Measurements from ENCODE around the gene MARCKS. TPM values are rescaled to one million over a fixed set of nuclear protein-coding genes. Genes with fewer than 3 reads are reported as not detected.

MARCKS gene
- total and polyA plus RNA-seq, 2 of the 13 experiments (the other 11 are each of a cell fraction or from before 2014, with no cell fraction given) = 30.5 to 39.5 TPM

GRCh38 chr6:113858480-113859348 is 1.6 kb downstream of the MARCKS start (continued):
- no peak for TF ChIP-seq SYNCRIP (IDR thresholded peaks at IDR 0.05; ENCODE audit: insufficient read depth, low read depth, low read length)
- no peak for TF ChIP-seq FOXP1 (IDR thresholded peaks at IDR 0.05)
- TF ChIP-seq FOXP1 (CRISPR knock-in tag; IDR thresholded peaks at IDR 0.05) = no peak
- TF ChIP-seq ZNF841 (CRISPR knock-in tag; IDR thresholded peaks at IDR 0.05; ENCODE audit: borderline replicate concordance) = no peak
- no peak for TF ChIP-seq HOXD1 (CRISPR knock-in tag; IDR thresholded peaks at IDR 0.05)
- TF ChIP-seq ZNF138 (CRISPR knock-in tag; IDR thresholded peaks at IDR 0.05; ENCODE audit: low read depth) = no peak
- TF ChIP-seq RBFOX2 (IDR thresholded peaks at IDR 0.05; ENCODE audit: low read depth, low read length) = peak; percentile 92
- peak; percentile 61; the same call in 1 of the 2 replicates for TF ChIP-seq MAZ (IDR thresholded peaks at IDR 0.05; ENCODE audit: borderline replicate concordance, low read depth, low read length)
- no peak; the same call in none of the 2 replicates for TF ChIP-seq MAZ (CRISPR knock-in tag; IDR thresholded peaks at IDR 0.05; ENCODE audit: low read depth)
- no peak; the same call in 1 of the 2 replicates for TF ChIP-seq ZNF552 (CRISPR knock-in tag; IDR thresholded peaks at IDR 0.05; ENCODE audit: borderline replicate concordance)
- no peak; the same call in 1 of the 2 replicates for TF ChIP-seq ZNF354B (CRISPR knock-in tag; IDR thresholded peaks at IDR 0.05)
- TF ChIP-seq CAMTA2 (CRISPR knock-in tag; IDR thresholded peaks at IDR 0.05; ENCODE audit: borderline replicate concordance) = no peak
- TF ChIP-seq SALL1 (CRISPR knock-in tag; IDR thresholded peaks at IDR 0.05) = peak; percentile 88
- TF ChIP-seq ATF7-NPFF (CRISPR knock-in tag; IDR thresholded peaks at IDR 0.05; ENCODE audit: low read depth) = peak; percentile 74; the same call in 1 of the 2 replicates
- TF ChIP-seq TBX3 (IDR thresholded peaks at IDR 0.05; ENCODE audit: borderline replicate concordance) = no peak
- TF ChIP-seq CREM (IDR thresholded peaks at IDR 0.05) = peak; percentile 26; the same call in 1 of the 2 replicates
- TF ChIP-seq CREM (CRISPR knock-in tag; IDR thresholded peaks at IDR 0.05) = no peak
- TF ChIP-seq XBP1 (CRISPR knock-in tag; IDR thresholded peaks at IDR 0.05) = no peak; the same call in 1 of the 2 replicates
- no peak; the same call in 1 of the 2 replicates for TF ChIP-seq SMC3 (IDR thresholded peaks at IDR 0.05; ENCODE audit: low read length)
- peak; percentile 75; the same call in 1 of the 2 replicates for TF ChIP-seq ZNF574 (CRISPR knock-in tag; IDR thresholded peaks at IDR 0.05)
- TF ChIP-seq CREB3 (CRISPR knock-in tag; IDR thresholded peaks at IDR 0.05) = 0 out of 2 replicates have a peak, but pooled peaks have one; percentile 65
- no peak for TF ChIP-seq ESRRA (CRISPR knock-in tag; IDR thresholded peaks at IDR 0.05; ENCODE audit: low read depth)
- TF ChIP-seq ZNF792 (CRISPR knock-in tag; IDR thresholded peaks at IDR 0.05) = no peak
- TF ChIP-seq ZNF280D (CRISPR knock-in tag; IDR thresholded peaks at IDR 0.05) = no peak; the same call in 1 of the 2 replicates
